AG08395 (cell line): ENCODE measurements around the gene CPSF3.
A peak's percentile ranks its signal among the peaks of the same experiment; 100 is the strongest.

ENCODE experiments used
- DNase-seq: peaks from one replicate; pipeline ENCODE4 v3.0.0; 2012; ENCODE audit warnings: mixed read lengths, low spot score

Gene CPSF3

DNA sequence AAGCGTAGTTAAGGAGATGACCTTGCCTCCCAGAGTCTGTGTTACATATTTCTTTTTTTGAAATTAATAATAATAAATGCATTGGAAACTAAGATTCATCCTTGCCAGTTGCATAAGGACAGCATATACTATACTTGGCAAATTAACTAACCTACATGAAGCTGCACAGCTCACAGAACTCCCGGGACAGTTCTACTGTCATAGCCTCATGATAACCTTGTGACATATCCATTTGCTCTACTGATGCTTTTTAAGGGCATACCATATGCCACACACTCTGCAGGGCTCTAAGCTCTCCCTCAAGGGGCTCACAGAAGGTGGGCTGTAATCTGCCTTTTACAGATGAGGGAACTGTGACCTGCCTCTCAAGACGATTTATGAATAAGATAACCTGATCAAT lies 3.9 kb upstream of the CPSF3 start:
- DNase-seq, result no peak

DNA sequence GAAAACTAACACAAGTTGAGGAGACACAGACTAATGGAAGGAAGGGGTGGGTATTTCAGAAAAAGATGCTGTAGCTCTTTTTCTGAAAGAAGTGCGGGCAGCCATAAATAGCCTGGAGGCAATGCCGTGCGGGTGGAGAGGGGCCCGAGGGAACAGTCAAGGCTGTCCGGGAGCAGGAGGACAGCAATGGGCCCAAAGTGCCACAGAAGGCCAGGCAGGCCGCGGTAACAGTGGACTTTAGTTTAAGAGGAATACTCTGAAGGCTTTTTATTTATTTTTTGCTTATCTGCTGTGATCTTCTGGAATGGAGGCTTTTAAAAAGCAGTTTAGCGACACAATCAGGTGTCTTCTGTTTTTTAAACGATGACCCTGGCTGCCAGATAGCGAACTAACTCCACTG lies 3.0 kb upstream of the CPSF3 start:
- DNase-seq, result no peak

DNA sequence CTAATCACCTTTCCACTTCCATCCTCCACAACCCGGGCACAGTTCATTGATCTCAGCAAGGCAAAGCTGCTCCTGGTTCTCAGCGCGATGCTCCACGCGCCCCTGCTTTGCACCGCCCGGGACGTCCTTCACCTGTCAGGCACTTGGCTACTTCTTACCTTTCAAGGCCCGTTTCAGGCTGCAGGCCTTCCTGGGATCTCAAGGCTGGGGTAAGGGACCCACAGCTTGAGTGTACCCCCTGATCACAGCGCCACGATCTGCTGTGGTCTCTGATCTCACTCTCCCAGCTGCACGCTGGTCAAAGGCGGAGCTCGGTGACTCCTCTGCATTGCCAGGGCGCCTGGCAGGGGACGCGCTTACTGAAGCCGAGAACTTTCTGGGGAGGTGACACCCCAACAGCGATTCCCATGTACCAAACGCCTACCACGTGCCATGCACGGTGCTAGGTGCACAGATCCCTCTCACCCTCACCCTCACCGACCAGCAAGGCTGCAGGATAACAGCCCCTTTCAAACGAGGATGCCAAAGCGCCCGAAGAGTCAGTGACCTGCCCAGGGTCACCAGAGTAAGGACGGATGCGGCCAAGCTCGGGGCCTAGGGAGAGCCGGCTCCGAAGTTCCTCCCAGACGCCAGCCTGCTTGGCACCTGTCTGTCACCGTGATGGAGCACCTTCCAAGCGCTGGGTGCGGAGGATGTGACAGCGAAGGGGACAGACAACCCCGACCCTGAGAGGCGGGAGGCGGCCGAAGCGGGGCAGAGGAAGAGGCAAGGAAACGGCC lies 944 bp upstream of the CPSF3 start:
- DNase-seq, result peak; percentile 65

DNA sequence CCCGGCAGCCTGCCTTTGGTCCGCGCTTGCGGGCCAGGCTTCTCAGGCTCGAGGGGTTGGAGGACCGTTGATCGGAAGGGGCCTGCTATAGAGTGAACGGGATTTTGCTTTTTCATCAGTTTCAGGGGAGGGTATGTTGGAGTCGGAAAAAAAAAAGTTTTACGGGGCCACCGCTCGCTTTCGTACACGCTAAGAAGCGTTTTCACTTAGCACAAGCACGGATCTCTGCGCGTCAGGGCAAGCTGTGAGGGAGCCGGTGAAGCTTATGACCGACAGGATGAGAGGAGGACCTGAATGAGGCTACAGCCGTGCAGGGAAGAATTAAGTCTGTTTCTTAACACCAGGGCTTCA lies 443 bp downstream of the CPSF3 start:
- DNase-seq, result no peak

DNA sequence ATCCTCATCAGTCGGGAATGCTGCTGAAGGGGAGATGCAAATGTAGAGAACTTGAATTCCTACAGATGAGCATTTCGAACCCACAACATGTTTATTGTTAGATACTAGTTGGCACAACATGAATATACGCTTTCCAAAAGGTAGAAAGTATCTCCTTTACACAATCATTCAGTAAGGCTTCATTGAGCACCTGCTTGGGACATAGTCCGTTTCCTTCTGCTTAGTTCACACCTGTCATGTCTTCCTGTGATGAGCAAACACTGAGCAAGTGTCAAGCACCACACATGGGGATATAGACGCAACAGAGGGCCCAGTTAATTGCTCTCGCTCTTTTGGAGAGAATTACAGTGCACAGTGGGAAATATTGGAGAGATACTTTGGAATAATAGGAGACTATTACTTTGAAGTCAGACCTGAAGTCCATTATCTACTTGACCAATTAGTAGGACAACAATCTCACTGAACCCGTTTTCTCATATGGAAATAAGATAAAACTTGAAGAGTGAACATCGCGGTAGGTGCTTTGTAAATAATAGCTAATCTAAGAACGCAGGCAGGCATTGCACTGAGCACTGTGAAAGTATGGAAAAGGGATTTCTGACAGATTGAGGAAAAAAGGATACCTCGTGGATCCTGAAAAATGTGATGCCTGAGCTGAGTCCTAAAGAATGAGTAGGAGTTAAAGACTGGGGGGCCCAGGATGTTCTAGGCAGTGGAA lies 1.2 kb downstream of the CPSF3 start:
- DNase-seq, result no peak

DNA sequence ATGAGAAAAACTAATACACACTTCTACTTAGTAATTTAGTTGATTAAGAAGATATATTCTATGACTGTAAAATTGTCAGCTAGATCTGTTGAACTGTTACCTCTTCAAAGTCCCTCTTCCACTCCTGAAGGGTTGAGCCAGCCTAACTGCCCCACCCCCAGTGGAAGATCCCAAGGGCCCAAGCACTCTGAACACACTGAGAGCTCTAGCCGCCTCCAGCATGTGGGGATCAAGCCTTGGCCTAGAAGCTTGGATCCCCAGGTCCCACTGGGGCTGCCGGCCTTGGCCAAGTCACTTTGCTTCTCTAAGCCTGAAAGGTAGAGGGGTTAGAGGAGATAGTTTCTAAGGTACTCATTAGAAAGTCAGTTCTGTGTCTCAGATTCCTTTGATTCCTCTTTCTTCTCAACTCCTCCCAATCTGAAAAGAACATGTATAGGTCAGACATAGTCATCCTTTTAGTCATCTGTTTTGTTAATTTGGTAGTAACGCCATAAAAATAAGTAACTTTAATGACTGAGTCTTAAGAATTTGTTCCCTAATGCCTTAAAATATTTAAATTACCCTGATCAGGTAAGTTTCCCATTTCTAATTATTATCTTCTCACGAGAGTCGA lies 5.6 kb downstream of the CPSF3 start:
- DNase-seq, result no peak

DNA sequence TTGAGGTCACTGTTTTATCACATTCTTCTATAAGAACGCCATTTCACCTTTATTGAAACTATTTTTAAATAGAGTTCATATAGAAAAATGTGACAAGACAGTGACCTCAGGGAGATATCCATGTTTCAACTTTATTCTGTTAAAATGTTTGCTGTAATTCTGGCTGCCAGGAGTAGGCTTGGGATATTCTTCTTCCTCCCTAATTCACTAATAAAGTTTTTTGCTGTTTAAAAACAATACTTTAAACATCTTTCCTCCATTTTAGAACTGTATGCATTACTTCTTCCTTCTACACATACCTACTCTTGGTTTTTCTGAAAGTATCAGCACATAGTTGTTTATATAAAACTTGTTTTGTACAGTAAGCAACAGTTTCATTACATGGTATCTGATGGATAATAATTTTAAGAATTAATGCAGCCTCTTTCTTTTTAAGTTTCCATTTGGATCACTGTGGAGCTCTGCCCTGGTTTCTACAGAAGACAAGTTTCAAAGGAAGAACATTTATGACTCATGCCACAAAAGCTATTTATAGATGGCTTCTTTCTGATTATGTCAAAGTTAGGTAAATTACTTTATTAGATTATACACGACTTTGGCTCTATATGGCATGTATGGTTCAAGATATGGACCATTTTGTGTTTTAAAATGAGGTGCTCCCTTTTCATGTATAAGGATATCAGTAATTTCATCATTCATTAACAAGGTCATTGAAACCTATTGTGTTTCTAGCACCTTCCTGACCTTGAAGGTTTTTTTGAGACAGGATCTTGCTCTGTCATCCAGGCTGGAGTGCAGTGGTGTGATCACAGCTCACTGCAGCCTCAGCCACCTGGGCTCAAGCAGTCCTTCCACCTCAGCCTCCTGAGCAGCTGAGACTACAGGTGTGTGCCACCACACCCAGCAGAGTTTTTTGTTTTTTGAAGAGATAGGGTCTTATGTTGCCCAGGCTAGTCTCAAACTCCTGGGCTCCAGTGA lies 7.2 kb downstream of the CPSF3 start:
- peak; percentile 17 for DNase-seq

DNA sequence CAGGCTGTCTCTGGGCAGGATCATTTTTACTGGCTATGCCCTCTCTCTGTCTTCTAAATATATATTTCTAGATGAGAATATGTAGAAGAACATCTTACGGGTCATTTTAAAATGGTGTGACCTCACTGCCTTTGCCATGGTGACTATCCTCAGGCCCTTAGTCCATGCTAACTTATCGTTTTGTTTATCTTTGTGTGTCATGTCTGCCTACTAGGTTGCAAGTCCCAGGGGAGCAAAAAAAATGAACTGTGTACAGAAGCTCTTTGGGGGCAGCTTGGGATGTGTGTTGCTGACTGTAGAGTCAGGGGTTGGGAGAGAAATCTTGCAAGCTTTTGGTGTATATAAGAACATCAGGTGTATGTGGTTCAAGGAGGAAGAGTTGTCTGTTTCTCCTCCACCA lies 11.0 kb downstream of the CPSF3 start:
- no peak for DNase-seq

DNA sequence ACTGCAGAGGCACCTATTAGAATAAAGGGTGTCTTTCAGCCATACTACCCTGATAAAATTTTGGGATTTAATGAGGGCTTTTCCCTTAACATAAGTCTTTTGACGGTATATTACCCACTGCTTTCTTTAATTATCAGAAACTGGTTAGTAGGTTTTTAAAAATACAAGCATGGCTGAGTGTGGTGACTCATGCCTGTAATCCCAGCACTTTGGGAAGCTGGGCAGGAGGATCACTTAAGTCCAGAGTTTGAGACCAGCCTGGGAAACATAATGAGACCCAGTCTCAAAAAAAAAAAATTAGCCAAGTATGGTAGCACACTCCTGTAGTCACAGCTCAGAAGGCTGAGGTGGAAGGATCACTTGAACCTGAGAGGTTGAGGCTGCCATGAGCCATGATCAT lies 16.1 kb downstream of the CPSF3 start:
- DNase-seq, result no peak

DNA sequence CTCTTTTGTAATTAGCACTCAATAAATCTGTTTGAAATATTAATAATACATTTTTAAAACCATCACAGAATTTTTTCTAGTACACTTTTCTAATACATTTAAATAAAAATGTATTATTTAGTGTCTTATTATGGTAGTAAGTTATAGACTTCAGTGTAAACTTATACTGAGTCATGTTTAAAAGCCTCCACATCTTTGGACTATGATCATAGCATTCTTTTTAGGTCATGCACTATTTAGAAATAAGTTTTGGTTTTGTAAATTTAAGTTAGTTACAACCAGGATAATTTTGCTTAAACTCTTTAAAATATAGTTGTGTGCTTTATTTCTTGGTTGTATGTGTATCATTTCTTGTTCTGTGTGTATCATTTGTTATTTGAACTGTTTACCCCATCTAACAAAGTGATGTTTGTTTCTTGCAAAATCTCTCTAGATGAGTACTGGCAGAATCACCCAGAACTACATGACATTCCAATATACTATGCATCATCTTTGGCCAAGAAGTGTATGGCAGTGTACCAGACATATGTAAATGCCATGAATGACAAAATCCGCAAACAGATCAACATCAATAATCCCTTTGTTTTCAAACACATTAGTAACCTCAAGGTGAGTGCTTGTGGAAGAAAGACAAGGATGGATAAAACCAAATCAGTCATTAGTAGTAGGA lies 16.7 kb downstream of the CPSF3 start:
- DNase-seq, result peak; percentile 44

DNA sequence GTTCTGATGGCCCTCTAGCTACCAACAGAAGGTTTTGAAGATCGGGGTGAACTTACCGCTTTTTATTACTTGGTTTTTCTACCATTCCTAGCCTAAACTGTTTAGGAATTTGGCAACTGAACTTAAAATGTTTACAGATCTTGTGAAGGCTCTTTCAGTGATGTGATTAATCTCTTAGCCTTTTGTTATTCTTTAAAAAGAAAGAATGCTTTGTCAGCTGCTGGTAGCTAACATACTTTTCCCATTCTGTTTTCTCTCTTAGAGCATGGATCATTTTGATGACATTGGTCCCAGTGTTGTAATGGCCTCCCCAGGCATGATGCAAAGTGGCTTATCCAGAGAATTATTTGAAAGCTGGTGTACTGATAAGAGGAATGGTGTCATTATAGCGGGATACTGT lies 18.1 kb downstream of the CPSF3 start:
- no peak for DNase-seq

DNA sequence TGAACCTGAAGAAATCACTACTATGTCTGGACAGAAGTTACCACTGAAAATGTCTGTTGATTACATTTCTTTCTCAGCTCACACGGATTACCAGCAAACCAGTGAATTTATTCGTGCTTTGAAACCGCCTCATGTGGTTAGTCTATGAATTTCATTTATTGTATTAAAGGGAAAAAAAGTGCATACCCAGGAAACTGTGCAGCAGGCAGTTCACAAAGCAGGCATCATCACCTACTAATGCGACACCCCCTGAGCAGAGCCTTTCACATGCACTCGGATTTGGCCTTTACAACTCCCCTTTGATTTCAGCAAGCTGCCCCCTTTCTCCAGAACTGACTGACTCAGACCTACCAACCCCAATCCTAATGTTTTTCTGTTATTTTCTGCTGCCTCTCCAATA lies 20.1 kb downstream of the CPSF3 start:
- DNase-seq, result no peak

DNA sequence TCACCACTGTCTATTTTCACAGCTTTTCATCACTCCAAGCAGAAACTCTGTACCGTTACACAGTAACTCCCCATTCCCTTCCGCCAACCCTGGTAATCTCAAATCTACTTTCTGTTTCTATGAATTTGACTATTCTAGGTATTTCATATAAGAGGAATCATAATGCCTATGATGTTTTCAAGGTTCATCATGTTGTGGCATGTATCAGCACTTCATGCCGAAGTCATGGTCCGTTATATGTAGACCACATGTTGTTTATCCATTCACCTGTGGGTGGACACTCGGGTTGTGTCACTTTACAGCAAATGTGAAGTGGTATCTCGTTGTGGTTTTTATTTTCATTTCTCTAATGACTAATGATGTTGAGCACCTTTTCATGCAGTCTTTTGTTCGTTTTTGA lies 21.6 kb downstream of the CPSF3 start:
- DNase-seq, result no peak

DNA sequence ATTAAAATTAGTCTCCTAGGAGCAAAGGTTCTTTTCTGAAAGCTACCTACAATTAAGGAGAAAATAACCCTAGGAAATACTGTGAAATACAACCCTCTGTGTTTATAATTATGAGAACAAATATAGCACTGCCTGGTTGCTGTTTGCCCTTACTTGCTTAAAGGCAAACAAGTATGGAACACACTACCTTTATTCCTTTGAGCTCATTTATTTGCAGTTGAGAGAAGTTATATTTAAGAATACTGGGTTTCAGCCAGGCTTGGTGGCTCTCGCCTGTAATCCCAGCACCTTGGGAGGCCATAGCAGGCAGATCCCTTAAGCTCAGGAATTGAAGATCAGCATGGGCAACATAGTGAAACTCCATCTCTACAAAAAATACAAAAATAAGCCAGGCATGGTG lies 27.8 kb downstream of the CPSF3 start:
- DNase-seq, result no peak

DNA sequence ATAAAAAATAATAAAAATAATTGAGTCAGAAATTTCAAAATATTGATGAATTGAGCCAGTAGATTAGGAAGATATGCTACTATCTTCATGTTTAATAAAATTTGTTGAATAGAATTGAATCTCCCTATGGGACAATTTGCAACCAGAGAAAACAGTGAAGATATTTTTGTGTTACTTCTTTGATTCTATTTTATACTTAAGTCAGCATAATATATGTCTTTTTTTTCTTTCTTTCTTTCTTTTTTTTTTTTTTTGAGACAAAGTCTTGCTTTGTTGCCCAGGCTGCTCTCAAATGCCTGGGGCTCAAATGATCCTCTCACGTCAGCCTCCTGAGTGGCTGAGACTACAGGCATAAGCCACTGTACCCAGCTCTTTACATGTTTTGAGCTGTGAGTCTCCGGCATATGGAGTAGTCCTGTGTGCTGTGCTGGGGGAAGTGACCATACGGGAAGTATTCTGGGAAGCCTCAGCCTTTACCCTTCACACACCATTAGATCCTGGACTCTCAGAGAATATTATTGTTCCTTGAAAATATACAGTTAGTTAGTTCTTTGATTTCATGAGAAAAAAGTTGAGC lies 37.1 kb downstream of the CPSF3 start:
- no peak for DNase-seq

DNA sequence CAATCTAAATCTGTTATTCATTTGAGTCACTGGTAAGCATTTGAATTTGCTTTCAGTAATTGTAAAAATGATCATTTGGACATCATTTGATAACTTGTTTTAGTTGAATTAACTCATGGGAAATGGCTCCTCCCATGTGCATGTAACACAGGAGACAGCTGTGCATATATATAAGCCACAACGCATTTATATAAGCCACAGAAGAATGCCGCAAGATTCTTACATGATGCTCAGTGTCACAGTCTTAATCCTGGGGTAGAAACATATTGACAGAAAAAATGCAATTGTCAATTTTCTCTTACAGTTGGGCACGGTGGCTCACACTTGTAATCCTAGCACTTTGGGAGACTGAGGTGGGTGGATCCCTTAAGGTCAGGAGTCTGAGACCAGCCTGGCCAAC lies 37.6 kb downstream of the CPSF3 start:
- DNase-seq, result no peak

DNA sequence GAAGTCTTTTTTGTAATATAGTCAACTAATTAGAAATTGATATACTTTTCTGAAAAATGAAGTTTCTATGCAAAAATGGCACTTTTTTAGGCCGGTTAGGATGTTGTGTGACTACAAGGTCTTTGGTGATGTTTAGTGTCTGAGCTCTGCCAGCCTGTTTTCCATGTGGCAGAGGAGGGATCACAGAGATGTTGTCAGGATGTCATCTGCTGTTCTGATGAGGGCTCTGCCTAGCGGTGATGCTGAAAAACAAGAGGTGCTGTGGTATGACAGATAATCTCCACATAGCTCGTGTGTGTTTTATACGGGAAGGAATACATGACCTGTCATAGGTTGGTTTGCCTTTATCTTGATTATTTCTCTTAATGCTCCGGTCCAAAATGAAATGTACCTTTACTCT lies 38.9 kb downstream of the CPSF3 start:
- no peak for DNase-seq

DNA sequence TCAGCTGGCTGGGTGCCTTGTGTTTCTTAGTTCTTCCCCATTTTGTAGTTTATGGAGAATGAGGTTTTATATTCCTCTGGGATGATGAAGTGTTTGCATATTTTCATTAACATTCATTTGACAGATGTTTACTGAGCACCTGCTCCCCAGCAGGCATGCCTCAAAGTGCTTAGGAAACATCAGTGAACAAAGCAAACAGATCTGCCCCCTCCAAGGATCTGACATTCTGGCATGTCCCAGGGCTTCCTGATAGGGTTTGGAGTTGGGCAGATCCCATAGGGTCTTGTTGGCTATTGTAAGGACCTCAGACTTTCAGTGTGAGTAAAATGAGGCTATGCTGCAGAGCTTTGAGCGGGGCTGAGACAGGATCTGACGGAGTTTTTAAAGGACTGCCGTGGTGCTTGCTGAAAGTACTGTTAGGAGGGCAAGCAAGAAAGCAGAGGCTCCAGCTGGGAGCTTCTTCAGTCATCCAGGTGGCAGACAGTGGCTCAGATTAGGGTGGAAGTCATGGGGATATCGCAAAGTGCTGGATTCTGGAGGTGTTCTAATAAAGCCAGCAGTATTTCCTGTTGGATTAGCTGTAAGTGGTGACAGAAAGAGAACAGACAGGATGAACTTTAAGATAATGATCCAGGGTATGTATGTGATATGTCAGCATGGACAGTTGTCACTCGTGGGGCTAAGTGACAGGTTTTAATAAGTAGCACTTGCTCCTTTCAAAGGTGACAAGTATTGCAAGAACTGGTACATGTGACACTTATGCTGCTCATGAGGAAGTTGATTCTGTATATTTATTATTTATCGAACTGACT lies 39.6 kb downstream of the CPSF3 start:
- no peak for DNase-seq

DNA sequence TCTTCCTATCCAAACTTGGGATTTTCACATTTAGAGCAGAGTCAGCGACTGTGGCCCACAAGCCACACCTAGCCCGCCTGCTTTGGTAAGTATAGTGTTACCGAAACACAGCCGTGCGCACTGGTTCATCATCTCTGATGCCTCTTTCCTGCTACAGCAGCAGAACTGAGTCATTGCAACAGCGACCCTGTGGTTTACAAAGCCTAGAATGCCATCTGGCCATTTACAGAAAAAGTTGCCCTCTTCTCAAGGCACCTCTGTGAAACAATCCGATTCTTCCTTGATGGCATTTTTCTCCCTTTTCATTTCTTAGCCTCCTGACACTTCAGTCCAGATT lies 40.2 kb downstream of the CPSF3 start:
- no peak for DNase-seq

DNA sequence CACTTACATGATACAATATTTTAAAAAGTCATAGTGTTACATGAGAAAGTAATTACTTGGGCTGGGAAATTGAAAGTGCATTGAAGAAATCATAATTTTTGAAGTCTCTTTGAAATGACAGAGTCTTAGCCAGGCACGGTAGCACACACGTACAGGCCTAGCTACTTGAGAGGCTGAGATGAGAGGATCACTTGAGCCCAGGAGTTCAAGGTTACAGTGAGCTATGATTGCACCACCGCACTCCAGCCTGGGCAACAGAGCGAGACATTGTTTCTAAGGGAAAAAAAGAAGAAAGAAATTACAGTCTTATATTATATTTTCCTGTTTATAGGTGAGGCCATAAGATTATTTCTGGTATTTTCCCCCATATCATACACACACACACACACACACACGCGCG lies 41.7 kb downstream of the CPSF3 start:
- no peak for DNase-seq
